GM19025 (cell line): ENCODE results near the gene TMEM63B.
"Not testable (repeated sequence)": the region's sequence is repeated elsewhere in the genome, so short reads cannot be mapped to it uniquely, and the experiment has no call there.

ENCODE experiments used
- ATAC-seq: cut with Tn5 transposase; IDR thresholded peaks from one replicate; pipeline ENCODE4 v1.9.1; 2021; ENCODE audit warnings: mild to moderate bottlenecking, low read depth, moderate library complexity; ENCODE audit not compliant: unreplicated experiment

TMEM63B gene

DNA sequence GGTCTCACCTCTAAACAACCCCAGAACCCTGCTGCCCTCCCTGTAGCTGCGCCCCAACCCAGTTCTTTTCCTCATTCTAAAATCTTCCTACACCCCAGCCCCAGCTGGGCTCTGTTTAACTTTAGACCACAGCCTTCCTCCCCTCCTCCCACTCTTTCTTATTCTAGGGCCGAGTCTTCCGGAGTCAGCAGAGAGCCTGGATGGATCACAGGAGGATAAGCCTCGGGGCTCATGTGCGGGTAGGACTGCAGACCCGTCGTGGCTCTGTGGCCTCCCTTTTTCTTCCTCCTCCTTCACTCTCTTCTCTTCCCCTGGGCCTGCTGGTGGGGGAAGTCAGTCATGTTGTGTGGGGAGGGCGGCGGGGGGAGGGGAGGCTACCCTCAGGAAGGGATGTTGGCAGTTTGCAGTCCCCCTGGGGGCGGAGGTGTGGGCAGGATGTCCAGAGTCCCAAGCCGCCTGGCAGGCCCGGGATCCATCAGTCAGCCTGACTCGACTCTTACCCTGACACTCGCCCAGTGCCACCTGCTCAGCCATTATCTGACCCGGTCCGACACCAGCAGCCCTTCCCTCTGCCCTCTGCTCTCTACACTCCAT is 39.3 kb downstream of the TMEM63B start:
- ATAC-seq: no peak

DNA sequence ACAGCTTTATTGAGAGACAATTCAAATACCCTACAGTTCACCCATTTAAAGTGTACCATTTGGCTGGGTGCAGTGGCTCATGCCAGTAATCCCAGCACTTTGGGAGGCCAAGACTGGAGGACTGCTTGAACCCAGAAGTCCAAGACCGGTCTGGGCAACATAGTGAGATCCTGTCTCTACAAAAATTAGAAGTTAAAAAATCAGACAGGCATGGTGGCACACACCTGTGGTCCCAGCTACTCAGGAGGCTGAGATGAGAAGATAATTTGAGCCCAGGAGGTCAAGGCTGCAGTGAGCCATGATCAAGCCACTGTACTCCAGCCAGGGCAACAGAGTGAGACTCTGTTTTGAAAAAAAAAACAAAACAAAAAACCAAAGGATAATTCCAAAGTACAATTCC is 40.2 kb downstream of the TMEM63B start:
- ATAC-seq: no peak

DNA sequence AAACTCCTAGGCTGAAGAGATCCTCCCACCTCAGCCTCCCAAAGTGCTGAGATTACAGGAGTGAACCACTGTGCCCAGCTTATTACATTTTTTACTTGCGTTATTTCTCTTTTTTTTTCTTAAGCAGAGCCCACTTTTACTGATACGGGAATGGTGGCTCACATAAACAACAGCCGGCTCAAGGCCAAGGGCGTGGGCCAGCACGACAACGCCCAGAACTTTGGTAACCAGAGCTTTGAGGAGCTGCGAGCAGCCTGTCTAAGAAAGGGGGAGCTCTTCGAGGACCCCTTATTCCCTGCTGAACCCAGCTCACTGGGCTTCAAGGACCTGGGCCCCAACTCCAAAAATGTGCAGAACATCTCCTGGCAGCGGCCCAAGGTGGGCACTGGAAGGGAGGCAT is 41.8 kb downstream of the TMEM63B start:
- ATAC-seq: no peak

DNA sequence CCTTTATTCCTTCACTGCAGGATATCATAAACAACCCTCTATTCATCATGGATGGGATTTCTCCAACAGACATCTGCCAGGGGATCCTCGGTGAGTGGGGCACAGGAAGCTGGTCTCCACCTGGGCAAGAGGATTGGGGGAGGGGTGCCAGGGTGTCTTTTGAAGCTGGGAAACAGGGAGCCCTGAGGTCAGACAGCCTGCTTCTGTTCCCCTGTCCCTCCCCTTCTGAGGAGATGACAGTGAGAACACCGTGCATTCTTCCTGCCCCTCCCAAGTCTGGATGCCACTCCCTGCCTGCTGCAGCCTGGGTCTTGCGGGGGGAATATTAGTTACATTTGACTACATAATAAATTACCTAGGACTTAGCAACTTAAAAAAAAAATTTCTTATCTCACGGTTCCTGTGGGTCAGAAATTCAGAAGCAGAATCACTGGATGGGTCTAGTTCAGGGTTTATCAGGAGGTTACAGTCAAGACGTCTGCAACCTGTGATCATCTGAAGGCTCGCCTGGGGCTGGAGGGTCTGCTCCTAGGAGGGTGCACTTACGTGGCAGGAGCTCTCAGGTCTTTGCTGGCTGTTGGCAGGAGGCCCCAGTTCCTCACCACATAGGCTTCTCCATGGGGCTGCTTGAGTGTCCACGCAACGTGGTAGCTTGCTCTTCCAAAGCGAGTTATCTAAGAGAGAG is 42.7 kb downstream of the TMEM63B start:
- no peak for ATAC-seq

DNA sequence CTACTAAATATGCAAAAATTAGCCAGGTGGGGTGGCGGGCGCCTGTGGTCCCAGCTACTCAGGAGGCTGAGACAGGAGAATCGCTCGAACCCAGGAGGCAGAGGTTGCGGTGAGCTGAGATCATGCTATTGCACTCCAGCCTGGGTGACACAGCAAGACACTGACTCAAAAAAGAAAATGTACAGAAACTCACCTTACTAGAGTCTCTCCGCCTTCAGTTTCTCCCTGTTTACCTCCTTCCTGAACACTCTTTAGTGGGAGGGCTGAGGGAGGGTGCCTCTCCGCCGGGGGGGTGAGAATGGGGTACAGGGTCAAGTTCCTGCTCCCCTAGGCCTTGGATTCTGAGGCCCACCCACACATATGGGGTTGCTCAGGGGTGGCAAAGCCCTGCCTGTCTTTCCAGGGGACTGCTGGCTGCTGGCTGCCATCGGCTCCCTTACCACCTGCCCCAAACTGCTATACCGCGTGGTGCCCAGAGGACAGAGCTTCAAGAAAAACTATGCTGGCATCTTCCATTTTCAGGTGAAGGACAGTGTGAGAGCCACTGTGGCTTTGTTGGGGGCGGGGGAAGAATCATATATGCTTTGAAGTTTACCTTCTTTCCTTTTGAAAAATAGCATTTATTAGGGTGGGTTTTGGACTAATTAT is 44.7 kb downstream of the TMEM63B start:
- ATAC-seq: no peak

DNA sequence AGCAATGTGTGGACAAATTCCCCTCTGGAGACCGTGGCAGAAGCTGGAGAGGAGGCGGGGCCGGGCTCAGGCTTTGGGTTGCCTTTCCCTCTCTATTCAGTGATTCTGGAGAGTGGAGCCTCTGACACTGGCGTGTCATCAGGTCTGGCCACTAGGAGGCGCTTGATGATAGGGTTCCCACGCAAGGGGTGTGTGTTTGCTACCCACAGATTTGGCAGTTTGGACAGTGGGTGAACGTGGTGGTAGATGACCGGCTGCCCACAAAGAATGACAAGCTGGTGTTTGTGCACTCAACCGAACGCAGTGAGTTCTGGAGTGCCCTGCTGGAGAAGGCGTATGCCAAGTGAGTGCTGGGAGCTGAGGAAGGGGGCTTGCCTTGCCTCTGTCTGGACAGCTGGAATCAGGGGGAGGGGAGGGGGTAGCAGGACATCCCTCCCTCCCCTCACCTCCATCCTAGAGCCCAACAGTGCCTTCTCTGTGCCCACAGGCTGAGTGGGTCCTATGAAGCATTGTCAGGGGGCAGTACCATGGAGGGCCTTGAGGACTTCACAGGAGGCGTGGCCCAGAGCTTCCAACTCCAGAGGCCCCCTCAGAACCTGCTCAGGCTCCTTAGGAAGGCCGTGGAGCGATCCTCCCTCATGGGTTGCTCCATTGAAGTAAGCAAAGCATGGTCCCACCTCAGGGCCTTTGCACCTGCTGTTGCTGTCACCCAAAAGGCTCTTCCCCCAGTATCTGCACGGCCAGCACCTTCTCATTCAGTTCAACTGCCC is 45.6 kb downstream of the TMEM63B start:
- ATAC-seq: peak; percentile 64

DNA sequence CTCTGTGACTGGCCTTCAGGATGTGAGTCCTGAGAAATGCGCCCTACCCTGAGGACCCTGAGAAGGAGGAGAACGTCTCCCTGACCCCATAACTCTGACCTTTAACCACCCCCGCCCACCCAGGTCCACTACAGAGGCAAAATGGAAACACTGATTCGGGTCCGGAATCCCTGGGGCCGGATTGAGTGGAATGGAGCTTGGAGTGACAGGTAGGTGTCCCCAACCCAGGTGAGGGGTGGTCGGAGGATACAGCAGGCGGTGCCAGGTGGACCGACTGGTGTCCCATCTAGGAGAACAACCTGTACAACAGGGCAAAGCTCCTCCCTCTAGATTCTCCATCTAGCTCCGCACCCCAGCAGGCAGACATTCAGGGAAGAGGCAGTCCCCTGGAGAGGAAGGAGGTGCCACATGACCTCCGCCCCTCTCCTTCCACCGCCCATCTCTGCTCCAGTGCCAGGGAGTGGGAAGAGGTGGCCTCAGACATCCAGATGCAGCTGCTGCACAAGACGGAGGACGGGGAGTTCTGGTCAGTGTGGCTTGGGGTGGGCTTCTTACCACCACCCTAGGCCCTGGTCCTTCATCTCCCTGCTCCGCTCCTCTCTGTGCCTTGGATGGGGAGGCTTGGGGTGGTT is 48.9 kb downstream of the TMEM63B start:
- no peak for ATAC-seq

DNA sequence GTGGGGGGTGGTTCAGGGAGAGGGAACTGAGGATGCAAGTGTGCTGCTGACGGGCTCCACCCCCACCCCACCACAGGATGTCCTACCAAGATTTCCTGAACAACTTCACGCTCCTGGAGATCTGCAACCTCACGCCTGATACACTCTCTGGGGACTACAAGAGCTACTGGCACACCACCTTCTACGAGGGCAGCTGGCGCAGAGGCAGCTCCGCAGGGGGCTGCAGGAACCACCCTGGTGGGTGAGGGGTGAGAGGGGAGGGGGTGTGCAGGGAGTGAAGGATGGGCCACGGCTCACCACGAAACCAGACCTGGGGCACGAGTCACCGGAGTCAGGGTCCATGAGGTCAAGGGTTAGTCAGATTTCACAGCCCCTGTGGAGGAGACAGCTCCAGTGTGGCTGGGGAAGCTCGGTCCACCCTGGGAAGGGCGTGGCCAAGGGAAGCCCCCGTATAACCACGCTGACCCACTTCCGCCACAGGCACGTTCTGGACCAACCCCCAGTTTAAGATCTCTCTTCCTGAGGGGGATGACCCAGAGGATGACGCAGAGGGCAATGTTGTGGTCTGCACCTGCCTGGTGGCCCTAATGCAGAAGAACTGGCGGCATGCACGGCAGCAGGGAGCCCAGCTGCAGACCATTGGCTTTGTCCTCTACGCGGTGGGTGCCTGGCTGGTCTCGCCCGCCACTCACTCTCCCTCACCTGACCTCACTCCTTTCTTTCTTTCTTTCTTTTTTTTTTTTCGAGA is 49.6 kb downstream of the TMEM63B start:
- ATAC-seq: no peak

DNA sequence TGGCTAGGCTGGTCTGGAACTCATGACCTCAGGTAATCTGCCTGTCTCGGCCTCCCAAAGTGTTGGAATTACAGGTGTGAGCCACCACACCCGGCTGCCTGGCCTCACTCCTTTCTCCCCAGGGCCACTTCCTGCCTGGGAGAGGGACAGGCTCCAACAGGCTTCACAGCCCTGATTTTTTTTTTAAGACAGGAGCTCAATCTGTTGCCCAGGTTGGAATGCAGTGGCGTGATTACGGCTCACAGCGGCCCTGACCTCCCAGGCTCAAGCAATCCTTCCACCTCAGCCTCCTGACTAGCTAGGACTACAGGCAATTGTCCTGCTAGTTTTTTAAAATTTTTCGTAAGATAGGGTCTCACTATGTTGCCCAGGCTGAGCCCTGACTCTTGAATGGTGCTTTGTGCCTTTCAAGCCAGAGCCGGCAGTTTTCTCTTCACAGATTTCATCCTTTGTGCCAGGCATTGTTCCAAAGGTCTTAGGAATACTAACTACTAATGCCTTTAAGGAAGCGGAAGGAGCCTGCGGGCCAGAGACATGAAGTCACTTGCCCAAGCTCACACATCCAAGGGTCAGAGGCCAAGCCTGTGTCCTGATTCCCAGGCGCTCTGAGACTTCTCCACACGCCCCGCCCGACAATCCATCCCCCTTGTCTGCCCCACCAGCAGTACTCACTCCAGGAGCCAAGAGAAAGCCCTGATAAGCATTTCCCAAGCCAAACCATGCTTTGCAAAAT is 50.5 kb downstream of the TMEM63B start:
- no peak for ATAC-seq

DNA sequence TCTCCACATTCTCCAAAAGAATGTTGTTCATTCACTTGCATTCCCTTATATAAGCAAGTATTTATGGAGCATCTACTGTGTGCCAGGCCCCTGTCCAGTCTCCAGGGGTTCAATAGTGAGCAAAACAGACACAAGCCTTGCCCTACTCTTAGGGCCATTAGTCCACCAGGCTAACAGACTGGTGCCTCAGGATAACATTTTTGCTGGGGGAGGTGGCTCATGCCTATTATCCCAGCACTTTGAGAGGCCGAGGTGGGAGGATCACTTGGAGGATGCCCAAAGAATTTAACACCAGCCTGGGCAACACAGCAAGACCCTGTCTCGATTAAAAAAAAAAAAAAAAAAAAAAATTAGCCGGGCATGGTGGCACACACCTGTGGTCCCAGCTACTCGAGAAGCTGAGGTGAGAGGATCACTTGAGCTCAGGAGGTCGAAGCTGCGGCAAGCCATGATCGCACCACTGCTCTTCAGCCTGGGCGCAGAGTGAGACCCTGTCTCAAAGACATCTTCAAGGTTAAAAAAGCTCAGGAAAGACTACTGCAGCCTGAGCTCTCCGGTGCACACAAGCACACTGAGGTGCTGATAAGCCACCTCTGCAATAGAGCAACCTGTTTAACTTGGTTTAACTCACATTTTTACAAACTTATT is 51.2 kb downstream of the TMEM63B start:
- no peak for ATAC-seq

DNA sequence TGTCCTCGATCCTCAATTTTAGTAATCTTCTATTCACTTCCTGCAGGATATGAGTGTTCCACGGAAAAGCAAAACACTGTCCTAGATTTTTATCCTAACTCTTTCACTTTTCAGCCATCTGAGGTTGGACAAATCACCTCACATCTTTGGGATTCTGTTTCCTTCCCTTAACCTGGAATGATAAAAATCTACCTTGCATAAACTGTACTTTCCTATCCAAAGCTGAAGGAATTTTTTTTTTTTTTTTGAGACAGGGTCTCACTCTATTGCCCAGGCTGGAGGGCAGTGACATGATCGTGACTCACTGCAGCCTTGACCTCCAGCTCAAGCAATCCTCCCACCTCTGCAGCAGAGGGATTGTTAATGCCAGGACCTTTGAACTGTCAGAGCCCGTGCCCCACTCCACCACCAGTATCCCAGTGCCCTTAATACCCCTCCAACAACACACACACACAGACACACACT is 51.8 kb downstream of the TMEM63B start:
- ATAC-seq: no peak

DNA sequence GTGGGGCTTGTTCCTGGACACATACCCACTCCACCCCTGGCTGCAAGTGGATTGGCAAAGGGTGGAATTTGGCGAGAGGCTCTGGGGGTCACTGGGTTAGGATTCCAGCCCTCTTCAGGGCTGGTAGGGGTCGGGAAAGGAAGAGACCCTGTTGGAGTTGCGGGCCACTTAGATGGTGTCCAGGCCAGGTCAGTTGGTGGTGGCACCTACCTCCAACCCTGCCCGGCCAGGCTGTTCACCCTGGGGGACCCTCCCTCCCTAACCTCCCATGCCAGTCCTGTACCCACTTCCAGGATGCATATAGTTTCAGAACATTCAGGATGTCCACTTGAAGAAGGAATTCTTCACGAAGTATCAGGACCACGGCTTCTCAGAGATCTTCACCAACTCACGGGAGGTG is 52.3 kb downstream of the TMEM63B start:
- no peak for ATAC-seq

DNA sequence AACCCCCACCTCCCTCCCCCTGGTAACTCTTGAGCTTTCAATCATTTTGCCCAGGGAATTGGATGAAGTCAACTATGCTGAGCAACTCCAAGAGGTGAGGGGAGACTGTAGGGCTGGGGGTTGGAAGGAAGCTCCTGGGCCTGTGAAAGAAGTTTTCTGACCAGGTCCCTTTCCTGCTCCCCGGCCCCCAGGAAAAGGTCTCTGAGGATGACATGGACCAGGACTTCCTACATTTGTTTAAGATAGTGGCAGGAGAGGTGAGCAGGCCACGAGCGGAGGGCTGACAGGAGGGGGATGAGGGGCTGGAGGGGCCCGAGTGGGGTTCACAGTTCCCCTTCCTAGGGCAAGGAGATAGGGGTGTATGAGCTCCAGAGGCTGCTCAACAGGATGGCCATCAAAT is 53.1 kb downstream of the TMEM63B start:
- ATAC-seq: no peak

DNA sequence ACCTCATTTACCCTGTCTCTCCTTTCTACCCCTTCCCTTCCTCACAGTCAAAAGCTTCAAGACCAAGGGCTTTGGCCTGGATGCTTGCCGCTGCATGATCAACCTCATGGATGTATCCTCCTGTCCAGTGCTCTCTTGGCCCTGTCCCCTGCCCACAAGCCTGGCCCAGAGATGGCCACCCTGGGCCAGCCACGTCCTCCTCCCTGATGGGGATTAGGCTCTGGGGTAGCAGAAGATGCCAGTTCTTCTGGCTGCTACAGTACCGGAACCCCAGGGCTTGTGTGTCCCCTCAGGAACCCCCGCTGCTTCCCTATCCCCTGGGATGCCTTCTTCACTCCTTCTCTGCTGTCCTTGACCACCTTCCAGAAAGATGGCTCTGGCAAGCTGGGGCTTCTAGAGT is 53.5 kb downstream of the TMEM63B start:
- ATAC-seq: no peak

DNA sequence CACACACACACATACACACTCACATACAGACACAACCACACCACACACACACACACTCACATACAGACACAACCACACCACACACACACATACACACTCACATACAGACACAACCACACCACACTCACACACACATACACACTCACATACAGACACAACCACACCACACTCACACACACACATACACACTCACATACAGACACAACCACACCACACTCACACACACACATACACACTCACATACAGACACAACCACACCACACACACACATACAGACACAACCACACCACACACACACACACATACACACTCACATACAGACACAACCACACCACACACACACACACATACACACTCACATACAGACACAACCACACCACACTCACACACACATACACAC is 54.4 kb downstream of the TMEM63B start:
- ATAC-seq: not testable (repeated sequence)

DNA sequence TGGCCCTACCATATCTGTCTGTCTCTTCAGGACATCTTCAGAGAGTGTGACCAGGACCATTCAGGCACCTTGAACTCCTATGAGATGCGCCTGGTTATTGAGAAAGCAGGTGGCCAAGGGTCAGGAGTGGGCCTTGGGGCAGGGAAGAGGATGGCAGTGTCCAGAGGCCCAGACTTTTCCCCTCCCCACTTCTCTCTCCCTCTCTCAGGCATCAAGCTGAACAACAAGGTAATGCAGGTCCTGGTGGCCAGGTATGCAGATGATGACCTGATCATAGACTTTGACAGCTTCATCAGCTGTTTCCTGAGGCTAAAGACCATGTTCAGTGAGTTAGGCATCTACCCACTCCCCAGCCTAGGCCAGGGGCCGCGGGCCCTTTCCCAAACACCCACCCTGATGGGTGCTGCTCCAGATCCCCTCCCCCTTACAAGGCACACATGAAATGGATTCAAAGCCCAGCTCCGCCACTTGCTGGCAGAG is 55.6 kb downstream of the TMEM63B start:
- ATAC-seq: no peak

DNA sequence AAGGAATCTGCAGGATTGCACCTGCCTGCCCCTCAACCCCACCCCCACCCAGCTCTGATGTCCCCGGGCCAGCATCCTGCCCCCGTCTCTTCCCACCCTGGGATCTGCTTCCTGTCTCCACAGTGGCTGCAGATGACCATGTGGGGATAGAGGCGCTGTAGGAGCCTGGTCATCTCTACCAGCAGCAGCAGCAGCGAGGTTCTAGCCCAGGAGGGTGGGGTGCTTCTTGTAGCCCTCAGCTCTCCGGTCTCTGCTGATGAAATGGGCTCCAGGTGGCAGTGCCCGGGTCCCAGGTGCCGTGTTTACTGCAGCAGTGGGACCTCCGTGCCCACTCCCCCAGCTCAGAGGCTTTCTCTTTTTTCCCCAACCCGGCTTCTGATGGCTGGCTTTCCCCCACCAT is 56.4 kb downstream of the TMEM63B start:
- no peak for ATAC-seq

DNA sequence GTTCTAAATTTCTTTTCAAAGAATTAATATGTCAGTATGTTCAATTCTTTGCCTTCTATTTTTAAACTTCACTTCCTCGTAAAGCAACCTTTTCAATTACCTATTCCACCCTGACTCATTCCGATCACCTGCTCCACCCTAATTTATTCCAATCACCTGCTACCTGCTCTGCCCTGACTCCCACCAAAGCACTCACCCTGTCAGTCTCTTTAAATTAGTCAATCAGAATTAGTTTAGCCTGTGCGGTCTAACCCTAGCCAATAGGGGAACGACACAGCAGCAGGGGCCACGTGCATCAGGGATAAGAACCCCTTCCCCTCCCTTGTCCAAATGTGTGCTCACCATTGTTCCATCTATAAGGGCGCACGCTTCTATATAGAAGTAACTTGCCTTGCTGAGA is 58.0 kb downstream of the TMEM63B start:
- not testable (repeated sequence) for ATAC-seq
